ENCODE results near the gene FOXJ2. TPM values are rescaled to one million over a fixed set of nuclear protein-coding genes. Genes with fewer than 3 reads are reported as not detected.
"Not testable (repeated sequence)": the region's sequence is repeated elsewhere in the genome, so short reads cannot be mapped to it uniquely, and the experiment has no call there.

The FOXJ2 gene
- total and polyA plus RNA-seq, 7 donors = 2.8 to 17.1 (median 12.5) TPM

- Histone ChIP-seq H3K4me3 (no peak overlapping the region), H3K27me3 (no peaks in the 10 kb centered on the region), H3K36me3 (peaks cover 0 to 26% (median 9%) of the 10 kb centered on the region in 4 donors), H3K4me1 (no peaks in the 10 kb centered on the region), H3K9me3 (no peaks in the 10 kb centered on the region), H3K27ac (no peak overlapping the region)
- no peak for DNase-seq
- WGBS, 2 donors = 80 to 90% methylated on average over 6 of the region's 6 CpGs
- intact Hi-C loops (cut with DNase I) = no loop called here
- no peak for TF ChIP-seq CTCF (IDR thresholded peaks at IDR 0.05)
- TF ChIP-seq POLR2AphosphoS5 (IDR thresholded peaks at IDR 0.05) = no peak
- no peak for TF ChIP-seq EP300 (IDR thresholded peaks at IDR 0.05)
- no peak for TF ChIP-seq POLR2A (IDR thresholded peaks at IDR 0.05)
Observed at GRCh38 chr12:8058506-8058905, 26.0 kb downstream of the FOXJ2 start.

- H3K36me3 ChIP-seq = no peaks in the 10 kb centered on the region
- no peaks in the 10 kb centered on the region for H3K27me3 ChIP-seq
- peak overlapping the region in 1 of 4 donors; percentile 18 for H3K27ac ChIP-seq
- no peaks in the 10 kb centered on the region for H3K9me3 ChIP-seq
- no peak for TF ChIP-seq POLR2AphosphoS5 (IDR thresholded peaks at IDR 0.05)
- TF ChIP-seq POLR2A (IDR thresholded peaks at IDR 0.05) = no peak
- no peak for TF ChIP-seq CTCF (IDR thresholded peaks at IDR 0.05)
- TF ChIP-seq EP300 (IDR thresholded peaks at IDR 0.05) = no peak
- H3K4me3 ChIP-seq = peak overlapping the region in 1 of 4 donors; percentile 30
- no peak for DNase-seq
- intact Hi-C loops (cut with DNase I) = no loop called here
- no peaks in the 10 kb centered on the region for H3K4me1 ChIP-seq
Observed at GRCh38 chr12:8064131-8064530, 31.6 kb downstream of the FOXJ2 start.

GRCh38 chr12:8065991-8066594 is 33.6 kb downstream of the FOXJ2 start, which contains the start of gene C3AR1:
Gene C3AR1, minus strand, starts transcription at chr12:8066359. Its CDS starts 6,174 bp downstream, at chr12:8060185.
- H3K36me3 ChIP-seq = no peaks in the 10 kb centered on the region
- no peak for DNase-seq
- no peaks in the 10 kb centered on the region for H3K27me3 ChIP-seq
- 33 to 67% methylated on average over 2 of the region's 2 CpGs for WGBS, 2 donors
- H3K4me1 ChIP-seq = no peaks in the 10 kb centered on the region
- peak within 1 kb of the TSS in 2 of 4 donors; percentile 17 to 30 for H3K4me3 ChIP-seq
- TF ChIP-seq POLR2AphosphoS5 (IDR thresholded peaks at IDR 0.05) (peak in 3 of 4 donors; percentile 58 to 70 (median 63)), EP300 (IDR thresholded peaks at IDR 0.05) (no peak), CTCF (IDR thresholded peaks at IDR 0.05) (no peak), POLR2A (IDR thresholded peaks at IDR 0.05) (peak in 1 of 2 donors; percentile 59)
- intact Hi-C loops (cut with DNase I) = no loop called here
- H3K9me3 ChIP-seq = no peaks in the 10 kb centered on the region
- H3K27ac ChIP-seq = peak within 1 kb of the TSS; percentile 22 to 49 (median 24)

- Histone ChIP-seq H3K4me3 (no peak overlapping the region), H3K4me1 (no peaks in the 10 kb centered on the region), H3K27me3 (no peaks in the 10 kb centered on the region), H3K27ac (no peak overlapping the region), H3K9me3 (no peaks in the 10 kb centered on the region), H3K36me3 (no peaks in the 10 kb centered on the region)
- TF ChIP-seq EP300 (IDR thresholded peaks at IDR 0.05) (no peak), POLR2A (IDR thresholded peaks at IDR 0.05) (no peak), POLR2AphosphoS5 (IDR thresholded peaks at IDR 0.05) (no peak), CTCF (IDR thresholded peaks at IDR 0.05) (no peak)
- intact Hi-C loops (cut with DNase I) = no loop called here
- no peak for DNase-seq
Observed at GRCh38 chr12:8069582-8069981, 37.1 kb downstream of the FOXJ2 start.

- H3K36me3 ChIP-seq; H3K4me3 ChIP-seq; H3K27me3 ChIP-seq; H3K27ac ChIP-seq; DNase-seq; H3K4me1 ChIP-seq; H3K9me3 ChIP-seq; intact Hi-C loops (cut with DNase I): not testable (repeated sequence)
- WGBS, 2 donors = 93 to 94% methylated on average over 3 of the region's 3 CpGs
Observed at GRCh38 chr12:8071820-8072219, 39.3 kb downstream of the FOXJ2 start.

All from sigmoid colon (tissue), 7 donors.